ELF-1 (cell line): ENCODE data around the gene GPC6.
A peak's percentile ranks its signal among the peaks of the same experiment; 100 is the strongest.

ENCODE experiments used
- DNase-seq: peaks from one replicate; pipeline ENCODE4 v3.0.0-alpha.2; 2016; ENCODE audit warnings: low read depth, low spot score

GPC6 gene

GRCh38 chr13:94291631-94292322 is 1065.2 kb downstream of the GPC6 start:
- DNase-seq = no peak

- DNase-seq = no peak
These were observed 1065.7 kb downstream of the GPC6 start for GRCh38 chr13:94292323-94292640.

- DNase-seq = no peak
These were observed 1069.9 kb downstream of the GPC6 start for GRCh38 chr13:94296471-94296870.

GRCh38 chr13:94298346-94298745 is 1071.7 kb downstream of the GPC6 start:
- DNase-seq = no peak

- DNase-seq = no peak
These were observed 1073.8 kb downstream of the GPC6 start for GRCh38 chr13:94300401-94300800.

- no peak for DNase-seq
These were observed 1074.9 kb downstream of the GPC6 start for GRCh38 chr13:94301487-94301886.

- DNase-seq = peak; percentile 84
These were observed 1076.4 kb downstream of the GPC6 start for GRCh38 chr13:94302847-94303565.

- peak; percentile 69 for DNase-seq
These were observed 1077.1 kb downstream of the GPC6 start for GRCh38 chr13:94303644-94304174.

GRCh38 chr13:94305033-94305432 is 1078.4 kb downstream of the GPC6 start:
- DNase-seq = no peak

GRCh38 chr13:94305463-94305862 is 1078.9 kb downstream of the GPC6 start:
- no peak for DNase-seq

GRCh38 chr13:94305934-94306333 is 1079.3 kb downstream of the GPC6 start:
- DNase-seq = no peak

- DNase-seq = no peak
These were observed 1082.2 kb downstream of the GPC6 start for GRCh38 chr13:94308832-94309231.

GRCh38 chr13:94309576-94309975 is 1083.0 kb downstream of the GPC6 start:
- no peak for DNase-seq

- DNase-seq = no peak
These were observed 1083.6 kb downstream of the GPC6 start for GRCh38 chr13:94309997-94310855.

GRCh38 chr13:94311893-94312292 is 1085.3 kb downstream of the GPC6 start:
- no peak for DNase-seq

- no peak for DNase-seq
These were observed 1086.1 kb downstream of the GPC6 start for GRCh38 chr13:94312511-94313216.

GRCh38 chr13:94313321-94313910 is 1086.8 kb downstream of the GPC6 start:
- DNase-seq = no peak

GRCh38 chr13:94313926-94314325 is 1087.3 kb downstream of the GPC6 start:
- no peak for DNase-seq

- no peak for DNase-seq
These were observed 1088.6 kb downstream of the GPC6 start for GRCh38 chr13:94315188-94315587.

GRCh38 chr13:94317063-94317491 is 1090.5 kb downstream of the GPC6 start:
- DNase-seq = no peak

GRCh38 chr13:94318418-94318817 is 1091.8 kb downstream of the GPC6 start:
- no peak for DNase-seq
